Measurements from ENCODE around the gene FAM168A. TPM values are rescaled to one million over a fixed set of nuclear protein-coding genes. Genes with fewer than 3 reads are reported as not detected.

FAM168A gene
- total RNA-seq, 1 donor from 2014 or later, result 21.2 TPM

- H3K27me3 Mint-ChIP-seq (ENCODE audit: unreplicated experiment), result no peaks in the 10 kb centered on the region
- no peak for TF ChIP-seq CTCF (IDR thresholded peaks at IDR 0.05; ENCODE audit: unreplicated experiment)
- H3K4me3 Mint-ChIP-seq (ENCODE audit: unreplicated experiment), result no peak overlapping the region
- H3K9me3 Mint-ChIP-seq (ENCODE audit: unreplicated experiment), result no peaks in the 10 kb centered on the region
- H3K4me1 Mint-ChIP-seq (ENCODE audit: unreplicated experiment), result peaks cover 21% of the 10 kb centered on the region
- no peak overlapping the region for H3K27ac Mint-ChIP-seq (ENCODE audit: unreplicated experiment)
- no peaks in the 10 kb centered on the region for H3K36me3 Mint-ChIP-seq (ENCODE audit: low read depth, unreplicated experiment)
- DNase-seq (ENCODE audit: low spot score), result no peak
These were observed 58.3 kb downstream of the FAM168A start for GRCh38 chr11:73539506-73540084.

GRCh38 chr11:73538381-73538872 is 59.5 kb downstream of the FAM168A start:
- H3K4me3 Mint-ChIP-seq (ENCODE audit: unreplicated experiment), result no peak overlapping the region
- DNase-seq (ENCODE audit: low spot score), result no peak
- TF ChIP-seq CTCF (IDR thresholded peaks at IDR 0.05; ENCODE audit: unreplicated experiment), result no peak
- no peaks in the 10 kb centered on the region for H3K27me3 Mint-ChIP-seq (ENCODE audit: unreplicated experiment)
- H3K36me3 Mint-ChIP-seq (ENCODE audit: low read depth, unreplicated experiment), result no peaks in the 10 kb centered on the region
- peak overlapping the region; percentile 95 for H3K27ac Mint-ChIP-seq (ENCODE audit: unreplicated experiment)
- H3K4me1 Mint-ChIP-seq (ENCODE audit: unreplicated experiment), result peaks cover 21% of the 10 kb centered on the region
- no peaks in the 10 kb centered on the region for H3K9me3 Mint-ChIP-seq (ENCODE audit: unreplicated experiment)

- H3K36me3 Mint-ChIP-seq (ENCODE audit: low read depth, unreplicated experiment), result no peaks in the 10 kb centered on the region
- H3K27me3 Mint-ChIP-seq (ENCODE audit: unreplicated experiment), result no peaks in the 10 kb centered on the region
- H3K4me1 Mint-ChIP-seq (ENCODE audit: unreplicated experiment), result peaks cover 21% of the 10 kb centered on the region
- no peak for DNase-seq (ENCODE audit: low spot score)
- no peaks in the 10 kb centered on the region for H3K9me3 Mint-ChIP-seq (ENCODE audit: unreplicated experiment)
- TF ChIP-seq CTCF (IDR thresholded peaks at IDR 0.05; ENCODE audit: unreplicated experiment), result no peak
- no peak overlapping the region for H3K4me3 Mint-ChIP-seq (ENCODE audit: unreplicated experiment)
- H3K27ac Mint-ChIP-seq (ENCODE audit: unreplicated experiment), result peak overlapping the region; percentile 95
These were observed 59.9 kb downstream of the FAM168A start for GRCh38 chr11:73537969-73538368.

GRCh38 chr11:73536961-73537360 is 61.0 kb downstream of the FAM168A start:
- TF ChIP-seq CTCF (IDR thresholded peaks at IDR 0.05; ENCODE audit: unreplicated experiment), result no peak
- Mint-ChIP-seq H3K4me1 (ENCODE audit: unreplicated experiment) (peaks cover 19% of the 10 kb centered on the region), H3K36me3 (ENCODE audit: low read depth, unreplicated experiment) (no peaks in the 10 kb centered on the region), H3K4me3 (ENCODE audit: unreplicated experiment) (no peak overlapping the region), H3K27me3 (ENCODE audit: unreplicated experiment) (no peaks in the 10 kb centered on the region), H3K9me3 (ENCODE audit: unreplicated experiment) (no peaks in the 10 kb centered on the region), H3K27ac (ENCODE audit: unreplicated experiment) (no peak overlapping the region)
- DNase-seq (ENCODE audit: low spot score), result no peak

GRCh38 chr11:73532310-73532709 is 65.6 kb downstream of the FAM168A start:
- no peak overlapping the region for H3K4me3 Mint-ChIP-seq (ENCODE audit: unreplicated experiment)
- no peaks in the 10 kb centered on the region for H3K27me3 Mint-ChIP-seq (ENCODE audit: unreplicated experiment)

More at GRCh38 chr11:73532310-73532709, 65.6 kb downstream of the FAM168A start:
- H3K4me1 Mint-ChIP-seq (ENCODE audit: unreplicated experiment), result peaks cover 16% of the 10 kb centered on the region
- H3K36me3 Mint-ChIP-seq (ENCODE audit: low read depth, unreplicated experiment), result no peaks in the 10 kb centered on the region
- no peak overlapping the region for H3K27ac Mint-ChIP-seq (ENCODE audit: unreplicated experiment)
- H3K9me3 Mint-ChIP-seq (ENCODE audit: unreplicated experiment), result no peaks in the 10 kb centered on the region
- no peak for DNase-seq (ENCODE audit: low spot score)
- no peak for TF ChIP-seq CTCF (IDR thresholded peaks at IDR 0.05; ENCODE audit: unreplicated experiment)

Measured in endothelial cell (in vitro differentiated cells).